Measurements from ENCODE around the gene PLAAT3. TPM values are rescaled to one million over a fixed set of nuclear protein-coding genes. Genes with fewer than 3 reads are reported as not detected.
A peak's percentile ranks its signal among the peaks of the same experiment; 100 is the strongest.

Gene PLAAT3
- total RNA-seq, 2 donors from 2014 or later: 111 TPM

DNA sequence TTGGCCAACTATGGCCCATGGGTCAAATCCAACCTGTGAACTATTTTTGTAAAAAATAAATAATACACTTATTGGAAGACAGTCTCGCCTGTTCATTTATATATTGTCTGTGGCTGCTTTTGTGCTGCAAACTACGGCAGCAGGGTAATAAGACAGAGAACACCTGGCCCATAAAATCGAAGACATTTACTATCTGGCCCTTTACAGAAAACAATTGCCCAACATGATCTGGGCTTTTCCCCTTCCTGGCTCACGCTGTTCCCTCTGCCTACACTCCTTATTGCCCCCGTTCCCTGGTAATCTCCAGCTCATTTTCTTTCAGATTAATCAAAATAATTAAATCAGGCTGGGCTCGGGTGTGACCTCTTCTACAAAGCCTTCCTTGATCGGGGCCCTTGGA is 56.7 kb downstream of the PLAAT3 start:
- H3K27ac ChIP-seq: no peak overlapping the region
- no peaks in the 10 kb centered on the region for H3K9me3 ChIP-seq
- H3K4me1 ChIP-seq: peaks cover 0 to 5% of the 10 kb centered on the region in 2 donors
- H3K4me3 ChIP-seq: no peak overlapping the region
- TF ChIP-seq, protein P1, sequence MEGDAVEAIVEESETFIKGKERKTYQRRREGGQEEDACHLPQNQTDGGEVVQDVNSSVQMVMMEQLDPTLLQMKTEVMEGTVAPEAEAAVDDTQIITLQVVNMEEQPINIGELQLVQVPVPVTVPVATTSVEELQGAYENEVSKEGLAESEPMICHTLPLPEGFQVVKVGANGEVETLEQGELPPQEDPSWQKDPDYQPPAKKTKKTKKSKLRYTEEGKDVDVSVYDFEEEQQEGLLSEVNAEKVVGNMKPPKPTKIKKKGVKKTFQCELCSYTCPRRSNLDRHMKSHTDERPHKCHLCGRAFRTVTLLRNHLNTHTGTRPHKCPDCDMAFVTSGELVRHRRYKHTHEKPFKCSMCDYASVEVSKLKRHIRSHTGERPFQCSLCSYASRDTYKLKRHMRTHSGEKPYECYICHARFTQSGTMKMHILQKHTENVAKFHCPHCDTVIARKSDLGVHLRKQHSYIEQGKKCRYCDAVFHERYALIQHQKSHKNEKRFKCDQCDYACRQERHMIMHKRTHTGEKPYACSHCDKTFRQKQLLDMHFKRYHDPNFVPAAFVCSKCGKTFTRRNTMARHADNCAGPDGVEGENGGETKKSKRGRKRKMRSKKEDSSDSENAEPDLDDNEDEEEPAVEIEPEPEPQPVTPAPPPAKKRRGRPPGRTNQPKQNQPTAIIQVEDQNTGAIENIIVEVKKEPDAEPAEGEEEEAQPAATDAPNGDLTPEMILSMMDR (IDR thresholded peaks at IDR 0.05): no peak
- peak; percentile 28 for DNase-seq (ENCODE audit: low spot score)
- no peaks in the 10 kb centered on the region for H3K36me3 ChIP-seq
- H3K27me3 ChIP-seq: no peaks in the 10 kb centered on the region

DNA sequence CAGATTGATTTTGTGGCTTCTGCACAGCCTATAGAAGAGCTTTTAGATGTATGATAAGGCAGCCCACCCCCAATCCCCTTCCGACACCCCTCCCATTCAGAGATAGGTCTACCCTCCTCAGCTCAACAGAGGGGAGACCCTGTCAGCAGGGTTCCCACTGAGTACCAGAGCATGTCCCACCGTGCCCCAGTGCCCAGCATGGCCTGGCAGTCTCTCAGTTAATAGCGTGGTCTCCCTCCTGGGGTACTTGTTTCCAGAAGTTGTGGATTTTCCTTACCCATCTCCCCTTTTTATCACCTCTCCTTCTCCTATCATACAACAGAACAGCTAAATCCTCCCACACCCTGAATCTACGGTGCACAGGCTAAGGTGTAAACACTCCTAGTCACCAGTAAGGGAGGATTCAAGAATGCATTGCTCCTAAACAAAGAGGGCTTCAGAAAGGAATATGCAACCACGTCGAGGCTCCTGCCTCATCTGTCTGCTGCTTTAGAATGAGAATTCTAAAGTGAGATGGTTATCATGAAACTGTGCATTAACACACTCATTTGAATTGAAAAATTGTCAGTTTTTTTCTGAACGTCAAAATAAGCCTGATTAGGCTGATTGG is 57.7 kb downstream of the PLAAT3 start:
- Histone ChIP-seq H3K9me3 (no peaks in the 10 kb centered on the region), H3K4me3 (no peak overlapping the region), H3K27ac (no peak overlapping the region), H3K4me1 (peaks cover 0 to 5% of the 10 kb centered on the region in 2 donors), H3K27me3 (no peaks in the 10 kb centered on the region), H3K36me3 (no peaks in the 10 kb centered on the region)
- DNase-seq (ENCODE audit: low spot score): peak; percentile 49
- TF ChIP-seq, protein P1 (IDR thresholded peaks at IDR 0.05): no peak

DNA sequence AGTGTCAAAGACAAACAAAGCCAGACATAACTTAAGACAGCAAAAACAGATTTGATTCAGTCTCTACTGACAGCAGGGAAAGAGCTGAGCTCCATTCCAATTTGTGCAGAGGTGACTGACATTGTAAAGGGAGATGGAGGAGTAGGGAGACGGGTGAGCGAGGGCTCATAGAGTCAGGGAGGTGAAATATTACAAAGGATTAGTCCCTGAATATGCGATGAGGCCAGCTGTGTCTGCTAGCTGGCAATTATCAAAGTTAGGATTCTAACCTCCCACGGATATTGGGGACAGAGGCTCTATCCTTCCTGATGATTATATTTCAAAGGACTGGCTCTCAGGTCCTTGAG is 59.4 kb downstream of the PLAAT3 start:
- DNase-seq (ENCODE audit: low spot score): peak; percentile 16
- H3K27me3 ChIP-seq: no peaks in the 10 kb centered on the region
- no peaks in the 10 kb centered on the region for H3K9me3 ChIP-seq
- H3K4me3 ChIP-seq: no peak overlapping the region
- no peaks in the 10 kb centered on the region for H3K36me3 ChIP-seq
- H3K27ac ChIP-seq: no peak overlapping the region
- TF ChIP-seq, protein P1 (IDR thresholded peaks at IDR 0.05): no peak
- no peaks in the 10 kb centered on the region for H3K4me1 ChIP-seq

DNA sequence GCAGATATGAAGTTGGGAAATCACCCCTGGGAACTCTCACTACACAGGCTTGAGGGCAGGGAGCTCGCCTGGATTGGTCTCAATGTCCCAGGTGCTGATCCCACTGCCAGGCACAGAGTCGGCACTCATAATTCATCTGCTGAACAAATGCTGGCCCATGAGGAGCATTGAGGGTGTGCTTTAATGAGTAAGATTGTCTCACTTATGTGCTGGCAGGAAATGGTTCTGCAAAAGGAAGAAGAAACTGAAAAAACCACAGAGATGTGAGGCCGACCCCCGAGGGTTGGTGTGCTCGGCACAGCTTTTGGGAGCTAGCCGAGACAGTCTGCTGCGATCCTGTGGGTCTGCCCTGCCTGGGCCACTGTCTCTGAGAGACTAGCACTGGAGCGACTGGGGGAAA is 60.5 kb downstream of the PLAAT3 start:
- no peaks in the 10 kb centered on the region for H3K36me3 ChIP-seq
- no peaks in the 10 kb centered on the region for H3K4me1 ChIP-seq
- no peak for DNase-seq (ENCODE audit: low spot score)
- TF ChIP-seq, protein P1 (IDR thresholded peaks at IDR 0.05): no peak
- H3K27me3 ChIP-seq: no peaks in the 10 kb centered on the region
- no peak overlapping the region for H3K27ac ChIP-seq
- H3K9me3 ChIP-seq: no peaks in the 10 kb centered on the region
- H3K4me3 ChIP-seq: no peak overlapping the region

DNA sequence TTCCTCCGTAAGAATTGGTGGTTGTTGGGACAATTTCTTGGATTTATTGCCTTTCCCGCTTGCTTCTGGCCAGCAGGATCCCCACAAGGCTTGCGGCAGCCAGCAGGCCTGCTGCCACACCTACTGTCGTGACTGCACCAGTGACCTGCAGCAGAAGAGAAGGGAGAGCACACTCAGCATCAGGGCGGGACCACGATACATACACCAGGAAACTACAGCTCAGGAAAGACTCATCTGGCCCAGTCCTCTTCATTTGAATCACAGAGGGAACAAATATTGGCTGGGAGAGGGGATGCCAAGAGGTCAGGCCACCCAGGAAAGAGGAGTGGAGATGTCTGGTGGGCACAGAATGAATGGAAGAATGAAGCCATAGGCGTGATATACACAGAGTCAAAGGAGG is 61.3 kb downstream of the PLAAT3 start:
- no peak overlapping the region for H3K4me3 ChIP-seq
- TF ChIP-seq, protein P1 (IDR thresholded peaks at IDR 0.05): no peak
- H3K27me3 ChIP-seq: no peaks in the 10 kb centered on the region
- no peaks in the 10 kb centered on the region for H3K9me3 ChIP-seq
- DNase-seq (ENCODE audit: low spot score): no peak
- H3K27ac ChIP-seq: no peak overlapping the region
- no peaks in the 10 kb centered on the region for H3K36me3 ChIP-seq
- H3K4me1 ChIP-seq: peaks cover 0 to 4% of the 10 kb centered on the region in 2 donors

DNA sequence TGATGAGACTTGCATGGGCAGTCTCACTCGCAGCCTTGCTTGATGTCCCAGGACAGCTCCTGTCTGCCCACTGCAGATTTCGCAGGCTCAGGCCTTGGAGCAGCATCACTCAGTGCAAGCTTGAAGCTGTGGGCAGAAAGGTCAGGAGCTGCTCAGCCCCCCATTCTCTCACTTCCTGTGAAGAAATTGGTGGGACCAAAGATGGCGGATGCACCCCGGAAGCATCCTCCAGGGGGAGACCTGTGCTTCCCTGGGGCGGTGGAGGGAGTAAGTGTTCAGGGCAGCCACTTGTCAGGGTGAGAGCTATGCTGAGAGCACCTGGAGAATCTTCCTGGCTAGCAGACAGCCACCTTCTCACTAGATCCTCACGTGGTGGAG is 62.4 kb downstream of the PLAAT3 start:
- TF ChIP-seq, protein P1 (IDR thresholded peaks at IDR 0.05): no peak
- Histone ChIP-seq H3K4me3 (no peak overlapping the region), H3K4me1 (peaks cover 0 to 5% of the 10 kb centered on the region in 2 donors), H3K9me3 (no peaks in the 10 kb centered on the region), H3K27ac (no peak overlapping the region), H3K27me3 (no peaks in the 10 kb centered on the region), H3K36me3 (no peaks in the 10 kb centered on the region)
- DNase-seq (ENCODE audit: low spot score): no peak
